ENCODE data around the gene GAB3. TPM values are rescaled to one million over a fixed set of nuclear protein-coding genes. Genes with fewer than 3 reads are reported as not detected.

GAB3 gene
- polyA plus RNA-seq, 2 of the 4 experiments (the other 2 are of a cell fraction): 0.13 to 0.39 TPM

DNA sequence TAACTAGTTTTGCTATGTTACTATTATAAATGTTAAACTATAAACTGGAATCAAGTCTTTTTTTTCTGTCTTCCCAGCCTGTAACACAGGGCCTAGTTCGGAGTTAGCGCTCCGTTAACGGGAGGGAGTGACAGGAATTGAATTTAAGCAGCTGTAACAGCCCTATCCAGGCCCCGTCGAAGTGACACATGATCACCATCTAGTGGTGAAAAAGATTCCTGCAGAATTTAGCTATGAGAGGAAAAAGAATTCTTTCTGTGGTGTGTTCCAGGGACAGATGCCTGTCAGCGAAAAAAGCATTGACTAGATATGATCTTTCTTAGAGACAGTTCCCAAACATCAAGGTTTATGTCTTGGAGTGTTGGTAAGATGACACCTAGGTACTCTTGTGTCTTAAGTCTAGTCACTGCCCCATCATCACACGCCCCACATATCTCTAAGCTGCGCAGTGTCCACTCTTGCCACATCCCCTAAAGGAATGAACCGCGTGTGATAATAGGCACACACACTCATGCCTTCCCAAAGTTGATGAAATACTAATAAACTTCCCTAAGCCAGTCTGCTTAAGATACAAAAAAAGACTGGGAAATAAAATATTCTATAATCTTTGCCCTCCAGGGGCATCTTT is 2.1 kb downstream of the GAB3 start:
- no peak overlapping the region for H3K27ac ChIP-seq
- H3K4me3 ChIP-seq: no peak overlapping the region
- ATAC-seq (peak; percentile 57 to 87; a peak in 5 of 6 replicates), FAIRE-seq (peak; percentile 46), DNase-seq (ENCODE audit: low read depth in 1 of 2, low spot score in 1 of 2) (peak; percentile 56)
- TF ChIP-seq, protein P1, sequence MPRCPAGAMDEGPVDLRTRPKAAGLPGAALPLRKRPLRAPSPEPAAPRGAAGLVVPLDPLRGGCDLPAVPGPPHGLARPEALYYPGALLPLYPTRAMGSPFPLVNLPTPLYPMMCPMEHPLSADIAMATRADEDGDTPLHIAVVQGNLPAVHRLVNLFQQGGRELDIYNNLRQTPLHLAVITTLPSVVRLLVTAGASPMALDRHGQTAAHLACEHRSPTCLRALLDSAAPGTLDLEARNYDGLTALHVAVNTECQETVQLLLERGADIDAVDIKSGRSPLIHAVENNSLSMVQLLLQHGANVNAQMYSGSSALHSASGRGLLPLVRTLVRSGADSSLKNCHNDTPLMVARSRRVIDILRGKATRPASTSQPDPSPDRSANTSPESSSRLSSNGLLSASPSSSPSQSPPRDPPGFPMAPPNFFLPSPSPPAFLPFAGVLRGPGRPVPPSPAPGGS (IDR thresholded peaks at IDR 0.05): no peak
- peak; percentile 82 for TF ChIP-seq RAD21 (conservative IDR thresholded peaks at IDR 0.05 in 1 of 2, IDR thresholded peaks at IDR 0.05 in 1 of 2)
- TF ChIP-seq CTCF (IDR thresholded peaks at IDR 0.05): peak; percentile 73
- TF ChIP-seq SMC3 (IDR thresholded peaks at IDR 0.05): peak; percentile 77
- no peak for TF ChIP-seq TP53 (CRISPR knock-in tag; IDR thresholded peaks at IDR 0.05)
- 29% methylated on average over 11 of the region's 11 CpGs for WGBS (ENCODE audit: missing lambda C conversion rate)
- H3K4me1 ChIP-seq: no peaks in the 10 kb centered on the region
- no peaks in the 10 kb centered on the region for H3K9me3 ChIP-seq
- ChIA-PET CTCF (interaction anchor here (0.5 to 4.0 kb wide), 38 partner anchors 8 to 222 kb away, joined by 3 to 44 read pairs (median 4); partner anchors contain the start of genes DKC1, G6PD, IKBKG and SMIM9), POLR2A (interaction anchor here (1.4 kb wide), 1 partner anchor 14 kb away, joined by 5 read pairs; the partner anchor contains the start of gene DKC1)
- H3K4me2 ChIP-seq: peak overlapping the region; percentile 33; the same call in 1 of the 3 replicates

- no peak overlapping the region for H3K4me2 ChIP-seq
- TF ChIP-seq KDM5A (IDR thresholded peaks at IDR 0.05) (no peak), ELK1 (IDR thresholded peaks at IDR 0.05; ENCODE audit: low read depth, low read length) (no peak), ZFP36 (IDR thresholded peaks at IDR 0.05; ENCODE audit: borderline replicate concordance, partially characterized antibody) (no peak), ZC3H11A (IDR thresholded peaks at IDR 0.05) (no peak), HEYL (CRISPR knock-in tag; IDR thresholded peaks at IDR 0.05) (no peak), EHMT2 (IDR thresholded peaks at IDR 0.05; ENCODE audit: low read depth) (no peak), MAZ (IDR thresholded peaks at IDR 0.05; ENCODE audit: borderline replicate concordance, low read depth, low read length) (no peak)
- TF ChIP-seq, protein P1 (IDR thresholded peaks at IDR 0.05): no peak
- no peaks in the 10 kb centered on the region for H3K9me3 ChIP-seq
- H3K27ac ChIP-seq: no peak overlapping the region
- DNase-seq (ENCODE audit: low read depth in 1 of 2, low spot score in 1 of 2) (no peak), ATAC-seq (no peak), FAIRE-seq (no peak)
- CTCF ChIA-PET: interaction anchor here (0.6 kb wide), 1 partner anchor 11 kb away, joined by 3 read pairs; no protein-coding TSS in a partner anchor
- POLR2A ChIA-PET: no interaction called here
- H3K4me1 ChIP-seq: peaks cover 5% of the 10 kb centered on the region; the same call in 2 of the 3 replicates
- no peak overlapping the region for H3K4me3 ChIP-seq
Observed at GRCh38 chrX:154742613-154743012, 8.3 kb downstream of the GAB3 start.

- ATAC-seq (no peak), FAIRE-seq (peak; percentile 65), DNase-seq (ENCODE audit: low read depth in 1 of 2, low spot score in 1 of 2) (no peak)
- Histone ChIP-seq H3K4me3 (no peak overlapping the region), H3K4me2 (no peak overlapping the region), H3K27ac (no peak overlapping the region), H3K9me3 (no peaks in the 10 kb centered on the region), H3K4me1 (peaks cover 18% of the 10 kb centered on the region)
- ChIA-PET CTCF (interaction anchor here (1.3 to 3.7 kb wide), 2 partner anchors 9 to 13 kb away, joined by 4 to 28 read pairs; partner anchors contain the start of gene GAB3), POLR2A (no interaction called here)
- WGBS (ENCODE audit: missing lambda C conversion rate): 67% methylated on average over 2 of the region's 2 CpGs
- TF ChIP-seq TP53 (CRISPR knock-in tag; IDR thresholded peaks at IDR 0.05): no peak
- no peak for TF ChIP-seq HES2 (IDR thresholded peaks at IDR 0.05)
- TF ChIP-seq RFX5 (IDR thresholded peaks at IDR 0.05): no peak
- TF ChIP-seq, protein P1 (IDR thresholded peaks at IDR 0.05): no peak
- no peak for TF ChIP-seq TFCP2L1 (CRISPR knock-in tag; IDR thresholded peaks at IDR 0.05)
- no peak for TF ChIP-seq HOXB13 (CRISPR knock-in tag; IDR thresholded peaks at IDR 0.05; ENCODE audit: low read depth)
- no peak for TF ChIP-seq RNF2 (IDR thresholded peaks at IDR 0.05; ENCODE audit: borderline replicate concordance, low read depth)
- no peak for TF ChIP-seq POLR2A (IDR thresholded peaks at IDR 0.05; ENCODE audit: low read length)
Observed at GRCh38 chrX:154739952-154740465, 10.9 kb downstream of the GAB3 start.

Measured in A549 (cell line).